ENCODE data around the gene DNM3. TPM values are rescaled to one million over a fixed set of nuclear protein-coding genes. Genes with fewer than 3 reads are reported as not detected.

The DNM3 gene
- total RNA-seq, 6 donors from 2014 or later, result 7.1 to 30.4 (median 10.3) TPM

GRCh38 chr1:172085317-172085716 lies 244.0 kb downstream of the DNM3 start:
- ATAC-seq (ENCODE audit: low FRiP score in 2 of 2) (no peak), DNase-seq (no peak)
- no peaks in the 10 kb centered on the region for H3K27me3 ChIP-seq
- H3K36me3 ChIP-seq, result no peaks in the 10 kb centered on the region
- H3K27ac ChIP-seq, result no peak overlapping the region
- no peaks in the 10 kb centered on the region for H3K9me3 ChIP-seq
- TF ChIP-seq POLR2A (IDR thresholded peaks at IDR 0.05) (no peak), CTCF (IDR thresholded peaks at IDR 0.05) (no peak), POLR2AphosphoS5 (IDR thresholded peaks at IDR 0.05) (no peak), EP300 (IDR thresholded peaks at IDR 0.05) (no peak)
- 92 to 97% methylated on average over 3 of the region's 3 CpGs for WGBS, 2 donors
- no peak overlapping the region for H3K4me3 ChIP-seq
- H3K4me1 ChIP-seq, result no peaks in the 10 kb centered on the region

- no peaks in the 10 kb centered on the region for H3K36me3 ChIP-seq
- no peaks in the 10 kb centered on the region for H3K4me1 ChIP-seq
- no peak overlapping the region for H3K27ac ChIP-seq
- WGBS, 2 donors, result 79 to 93% methylated on average over 2 of the region's 2 CpGs
- no peaks in the 10 kb centered on the region for H3K27me3 ChIP-seq
- TF ChIP-seq EP300 (IDR thresholded peaks at IDR 0.05), result no peak
- TF ChIP-seq CTCF (IDR thresholded peaks at IDR 0.05), result no peak
- TF ChIP-seq POLR2AphosphoS5 (IDR thresholded peaks at IDR 0.05), result no peak
- no peak for TF ChIP-seq POLR2A (IDR thresholded peaks at IDR 0.05)
- DNase-seq (no peak), ATAC-seq (ENCODE audit: low FRiP score in 2 of 2) (peak in 1 of 2 donors; percentile 72)
- H3K4me3 ChIP-seq, result no peak overlapping the region
- no peaks in the 10 kb centered on the region for H3K9me3 ChIP-seq
Measured at GRCh38 chr1:172086137-172086536, 244.8 kb downstream of the DNM3 start.

- DNase-seq (no peak), ATAC-seq (ENCODE audit: low FRiP score in 2 of 2) (no peak)
- Histone ChIP-seq H3K36me3 (no peaks in the 10 kb centered on the region), H3K27ac (no peak overlapping the region), H3K27me3 (no peaks in the 10 kb centered on the region), H3K9me3 (no peaks in the 10 kb centered on the region), H3K4me1 (no peaks in the 10 kb centered on the region), H3K4me3 (no peak overlapping the region)
- 64 to 76% methylated on average over 1 of the region's 1 CpG for WGBS, 2 donors
- TF ChIP-seq EP300 (IDR thresholded peaks at IDR 0.05) (no peak), CTCF (IDR thresholded peaks at IDR 0.05) (no peak), POLR2A (IDR thresholded peaks at IDR 0.05) (no peak), POLR2AphosphoS5 (IDR thresholded peaks at IDR 0.05) (no peak)
Measured at GRCh38 chr1:172088256-172088655, 247.0 kb downstream of the DNM3 start.

GRCh38 chr1:172089768-172090510 lies 248.6 kb downstream of the DNM3 start:
- no peak overlapping the region for H3K4me3 ChIP-seq
- peak; percentile 71 to 75 for ATAC-seq (ENCODE audit: low FRiP score in 2 of 2)
- 60 to 63% methylated on average over 7 of the region's 7 CpGs for WGBS, 2 donors
- DNase-seq, result peak; percentile 78 to 80
- H3K27ac ChIP-seq, result no peak overlapping the region
- H3K9me3 ChIP-seq, result no peaks in the 10 kb centered on the region
- no peaks in the 10 kb centered on the region for H3K4me1 ChIP-seq
- no peaks in the 10 kb centered on the region for H3K27me3 ChIP-seq
- no peaks in the 10 kb centered on the region for H3K36me3 ChIP-seq
- TF ChIP-seq POLR2AphosphoS5 (IDR thresholded peaks at IDR 0.05) (no peak), POLR2A (IDR thresholded peaks at IDR 0.05) (no peak), EP300 (IDR thresholded peaks at IDR 0.05) (no peak), CTCF (IDR thresholded peaks at IDR 0.05) (peak; percentile 39 to 74 (median 69))

- Histone ChIP-seq H3K4me1 (no peaks in the 10 kb centered on the region), H3K9me3 (no peaks in the 10 kb centered on the region), H3K27ac (no peak overlapping the region), H3K27me3 (no peaks in the 10 kb centered on the region), H3K36me3 (no peaks in the 10 kb centered on the region), H3K4me3 (no peak overlapping the region)
- DNase-seq (no peak), ATAC-seq (ENCODE audit: low FRiP score in 2 of 2) (no peak)
- WGBS, 2 donors, result 23 to 38% methylated on average over 1 of the region's 1 CpG
- no peak for TF ChIP-seq POLR2AphosphoS5 (IDR thresholded peaks at IDR 0.05)
- no peak for TF ChIP-seq EP300 (IDR thresholded peaks at IDR 0.05)
- TF ChIP-seq CTCF (IDR thresholded peaks at IDR 0.05), result no peak
- TF ChIP-seq POLR2A (IDR thresholded peaks at IDR 0.05), result no peak
Measured at GRCh38 chr1:172090511-172090817, 249.2 kb downstream of the DNM3 start.
